CD14-positive monocyte (primary cell): ENCODE measurements around the gene CAMKK1. TPM values are rescaled to one million over a fixed set of nuclear protein-coding genes. Genes with fewer than 3 reads are reported as not detected.

Experiments
- DNase-seq, 3 donors: peaks; one replicate each; pipeline ENCODE4 v3.0.0-alpha.2; 2011 to 2022
- H2AFZ ChIP-seq: 2 replicates; pipeline ENCODE4 v1.6.0; 2012; ENCODE audit warnings: mild to moderate bottlenecking, low read depth, low read length, inconsistent platforms; ENCODE audit not compliant: insufficient read depth, poor library complexity, severe bottlenecking
- H3K27ac ChIP-seq, 2 donors: 1 replicate in 1 of 2; 2 replicates in 1 of 2; pipeline ENCODE4 v1.5.1; 2012 to 2013; ENCODE audit warnings: low read length in 2 of 2, control low read depth in 1 of 2, inconsistent platforms in 1 of 2, low read depth in 1 of 2, mild to moderate bottlenecking in 1 of 2
- H3K27me3 ChIP-seq, 2 donors: one replicate each; pipeline versions ENCODE4 v1.6.0 to v1.6.1; 2011 to 2013; ENCODE audit warnings: low read length in 2 of 2; ENCODE audit not compliant: control insufficient read depth in 2 of 2, insufficient read depth in 2 of 2
- H3K36me3 ChIP-seq, 2 donors: replicated peaks in 1 of 2; 1 replicate in 1 of 2; 2 replicates in 1 of 2; pipeline versions ENCODE4 v1.5.1 to v1.6.1; 2012 to 2013; ENCODE audit warnings: low read length in 2 of 2, control low read depth in 1 of 2, inconsistent platforms in 1 of 2, mild to moderate bottlenecking in 1 of 2; ENCODE audit not compliant: insufficient read depth in 2 of 2, control insufficient read depth in 1 of 2
- H3K4me1 ChIP-seq, 2 donors: 1 replicate in 1 of 2; 2 replicates in 1 of 2; pipeline versions ENCODE4 v1.5.1 to v1.6.1; 2012 to 2013; ENCODE audit warnings: low read length in 2 of 2, control low read depth in 1 of 2, inconsistent platforms in 1 of 2, mild to moderate bottlenecking in 1 of 2, moderate library complexity in 1 of 2; ENCODE audit not compliant: insufficient read depth in 2 of 2, control insufficient read depth in 1 of 2
- H3K4me2 ChIP-seq: replicated peaks from 2 replicates; pipeline ENCODE3; 2012; ENCODE audit warnings: low read length, moderate library complexity, mild to moderate bottlenecking; ENCODE audit not compliant: poor library complexity, severe bottlenecking; ENCODE audit errors: extremely low read depth
- H3K4me3 ChIP-seq, 3 experiments: fragments of 200-600 bp in 1 of 3; sonication (generic) in 1 of 3; replicated peaks in 1 of 3; 1 replicate in 2 of 3; 2 replicates in 1 of 3; pipeline ENCODE4 v1.5.1; 2011 to 2013; ENCODE audit warnings: low read length in 3 of 3, mild to moderate bottlenecking in 3 of 3, control low read depth in 2 of 3, low read depth in 2 of 3, inconsistent platforms in 1 of 3, moderate library complexity in 1 of 3
- H3K79me2 ChIP-seq: 2 replicates; pipeline ENCODE4 v1.6.0; 2012; ENCODE audit warnings: mild to moderate bottlenecking, control low read depth, inconsistent platforms, low read length, moderate library complexity; ENCODE audit not compliant: insufficient read depth
- H3K9ac ChIP-seq: 2 replicates; pipeline ENCODE4 v1.6.0; 2017; ENCODE audit warnings: low read length, mild to moderate bottlenecking; ENCODE audit not compliant: insufficient read depth, poor library complexity, severe bottlenecking
- H3K9me3 ChIP-seq, 2 donors: replicated peaks in 1 of 2; 1 replicate in 1 of 2; 2 replicates in 1 of 2; pipeline versions ENCODE4 v1.5.1 to v1.6.1; 2012 to 2013; ENCODE audit warnings: low read length in 2 of 2, control low read depth in 1 of 2; ENCODE audit not compliant: control insufficient read depth in 1 of 2, insufficient read depth in 1 of 2
- H4K20me1 ChIP-seq: 2 replicates; pipeline ENCODE4 v1.6.0; 2012; ENCODE audit warnings: mild to moderate bottlenecking, low read length, control low read depth, moderate library complexity; ENCODE audit not compliant: insufficient read depth
- H3K27ac Mint-ChIP-seq, 7 donors: one replicate each; pipeline ENCODE4 v1.8.0; 2020; ENCODE audit warnings: mild to moderate bottlenecking in 7 of 7, mixed read lengths in 7 of 7, moderate library complexity in 6 of 7, inconsistent platforms in 2 of 7
- H3K27me3 Mint-ChIP-seq, 3 donors: one replicate each; pipeline ENCODE4 v1.8.0; 2021 to 2022; ENCODE audit warnings: low read depth in 3 of 3, mild to moderate bottlenecking in 3 of 3, mixed read lengths in 3 of 3, moderate library complexity in 3 of 3, inconsistent platforms in 1 of 3
- H3K36me3 Mint-ChIP-seq, 2 donors: one replicate each; pipeline ENCODE4 v1.8.0; 2020; ENCODE audit warnings: mixed read lengths in 2 of 2, inconsistent platforms in 1 of 2, mild to moderate bottlenecking in 1 of 2
- H3K4me1 Mint-ChIP-seq: one replicate; pipeline ENCODE4 v1.8.0; 2020; ENCODE audit warnings: mild to moderate bottlenecking, mixed read lengths
- H3K4me3 Mint-ChIP-seq, 2 donors: one replicate each; pipeline ENCODE4 v1.8.0; 2020; ENCODE audit warnings: mild to moderate bottlenecking in 2 of 2, mixed read lengths in 2 of 2, moderate library complexity in 1 of 2
- H3K9me3 Mint-ChIP-seq, 7 donors: one replicate each; pipeline ENCODE4 v1.8.0; 2020 to 2022; ENCODE audit warnings: mixed read lengths in 7 of 7, mild to moderate bottlenecking in 6 of 7, moderate library complexity in 6 of 7, inconsistent platforms in 2 of 7
- CTCF ChIP-seq: fragments of 200-600 bp; IDR thresholded peaks from one replicate; pipeline ENCODE4 v1.8.0; 2022; ENCODE audit warnings: antibody characterized with exemption, mild to moderate bottlenecking
- WGBS: methylation state at CpG from one replicate; pipeline ENCODE4 v1.1.5; 2013; ENCODE audit warnings: missing lambda C conversion rate; ENCODE audit not compliant: insufficient coverage; 5-methylcytosine and 5-hydroxymethylcytosine counted together
- intact Hi-C, 2 donors: fragments of 100-400 bp; cut with micrococcal nuclease; formaldehyde crosslinking; loops; one replicate each; pipeline versions ENCODE4 v1.15.0 to v1.15.1; 2023
- polyA minus RNA-seq: library from RNA; depleted of rRNA, polyadenylated mRNA; stranded (reverse); fragments of >200 nt; gene quantifications from 2 replicates; pipeline ENCODE4 v1.2.3, GENCODE V29; 2012
- polyA plus RNA-seq, 3 donors: library from polyadenylated mRNA; depleted of rRNA in 1 of 3; unstranded in 2 of 3; stranded (reverse) in 1 of 3; fragments of 300-500 nt in 2 of 3; fragments of >200 nt in 1 of 3; fragmentation: Illumina TruSeq in 2 of 3; gene quantifications; 1 replicate in 2 of 3; 2 replicates in 1 of 3; pipeline ENCODE4 v1.2.3, GENCODE V29; 2012 to 2021
- total RNA-seq, 12 experiments: library from RNA in 1 of 12; stranded (reverse) in 1 of 12; fragments of 120-200 nt in 1 of 12; gene quantifications; one replicate each; pipeline ENCODE4 v1.2.4 and lab custom pipeline; 2013 to 2026; ENCODE audit warnings: mixed read lengths in 6 of 12, inconsistent platforms in 1 of 12

Gene CAMKK1
- 7.4 TPM for total RNA-seq (2013)
- polyA plus RNA-seq (10 to 100 TPM in 1 of 3 donors, 1 to 10 TPM in 1, under 1 TPM in 1; 0.74 to 24.1 (median 1.5) TPM), polyA minus RNA-seq (8.6 and 11.3 TPM in 2 replicates), total RNA-seq (lab: John Stamatoyannopoulos, UW) (2.1 to 41.3 (median 21.4) reads per million in 11 experiments)

GRCh38 chr17:3893003-3893719, at the start of gene CAMKK1:
TSS of gene CAMKK1 (minus strand) at chr17:3893053. CDS start at chr17:3885687, 7,366 bp downstream.
- DNase-seq, result peak; percentile 80 to 87 (median 82)
- H3K36me3 Mint-ChIP-seq, result peaks cover 31 to 32% of the 10 kb centered on the region in 2 donors

More at GRCh38 chr17:3893003-3893719, at the start of gene CAMKK1:
- H3K27ac ChIP-seq, result peak within 1 kb of the TSS; percentile 28 to 75
- H2AFZ ChIP-seq, result peak within 1 kb of the TSS; percentile 80
- H3K9me3 ChIP-seq, result no peaks in the 10 kb centered on the region
- H3K9me3 Mint-ChIP-seq, result peaks cover 0 to 2% (median 0%) of the 10 kb centered on the region in 7 donors
- H3K4me1 ChIP-seq, result peaks cover 59 to 78% of the 10 kb centered on the region in 2 donors
- H3K36me3 ChIP-seq, result peaks cover 16 to 22% of the 10 kb centered on the region in 2 donors
- H4K20me1 ChIP-seq, result no peaks in the 10 kb centered on the region
- H3K27me3 ChIP-seq, result no peaks in the 10 kb centered on the region
- WGBS, result under 1% methylated on average over 67 of the region's 75 CpGs
- H3K27ac Mint-ChIP-seq, result peak within 1 kb of the TSS; percentile 69 to 92 (median 89)
- intact Hi-C loops, result loop anchor here (2.0 to 5.0 kb wide), 2 partner anchors 22 to 46 kb away; partner anchors contain the start of gene NCBP3 (in 2 of the 2)
- no peak for TF ChIP-seq CTCF
- H3K79me2 ChIP-seq, result no peaks in the 10 kb centered on the region
- H3K4me2 ChIP-seq, result peak within 1 kb of the TSS; percentile 87
- H3K4me3 Mint-ChIP-seq, result peak within 1 kb of the TSS; percentile 85 to 90
- H3K4me1 Mint-ChIP-seq, result peaks cover 53% of the 10 kb centered on the region
- peaks cover 10 to 16% (median 11%) of the 10 kb centered on the region in 3 donors for H3K27me3 Mint-ChIP-seq
- peak within 1 kb of the TSS; percentile 39 to 79 (median 60) for H3K4me3 ChIP-seq
- H3K9ac ChIP-seq, result peak within 1 kb of the TSS; percentile 66
